HCT116 (cell line): ENCODE data around the gene UPP2. TPM values are rescaled to one million over a fixed set of nuclear protein-coding genes. Genes with fewer than 3 reads are reported as not detected.

Experiments
- ATAC-seq: fragments of 200-7000 bp; cut with Tn5 transposase; 2 replicates; pipeline ENCODE4 v1.9.1; 2020; ENCODE audit warnings: mild to moderate bottlenecking, moderate library complexity
- BruUV-seq: library from RNA; stranded (reverse); fragments of 400-500 nt; replicated peaks from 2 replicates; lab custom pipeline; 2021; lab: Mats Ljungman, UMichigan
- CTCF ChIA-PET: fragments of 300-600 bp; sonication (Branson Sonifier 250); formaldehyde crosslinking; loops from one replicate; lab custom pipeline; 2021; ENCODE audit warnings: antibody characterized with exemption; lab: Charles Lee
- POLR2A ChIA-PET: fragments of 300-600, 350-600 bp; sonication (Branson Sonifier 250); formaldehyde crosslinking; loops from one replicate; lab custom pipeline; 2021; ENCODE audit warnings: antibody characterized with exemption; lab: Charles Lee
- RAD21 ChIA-PET, 2 experiments: fragments of 300-600 bp; sonication (Branson Sonifier 250); formaldehyde crosslinking; loops; one replicate each; lab custom pipeline; 2023; ENCODE audit warnings: low total read pairs in 2 of 2; ENCODE audit not compliant: uncharacterized antibody in 2 of 2, unreplicated experiment in 2 of 2, low non-redundant PET in 1 of 2; lab: Charles Lee
- DNase-seq: peaks from one replicate; pipeline ENCODE4 v3.0.0-alpha.2; 2010; ENCODE audit warnings: low read depth, low spot score
- H2AFZ ChIP-seq: fragments of 200-600 bp; shearing (Covaris generic), sonication (generic); 2 replicates; pipeline ENCODE4 v1.6.1; 2017; ENCODE audit warnings: low read depth, mixed run types, mixed read lengths, antibody characterized with exemption, low read length; ENCODE audit not compliant: poor library complexity, severe bottlenecking
- H3K27ac ChIP-seq: 2 replicates; pipeline ENCODE4 v1.5.1; 2012; ENCODE audit warnings: low read depth, low read length
- H3K27me3 ChIP-seq: fragments of 200-600 bp; sonication (generic); 2 replicates; pipeline ENCODE4 v1.6.1; 2016; ENCODE audit warnings: mixed run types, low read length, mixed read lengths; ENCODE audit not compliant: insufficient read depth
- H3K36me3 ChIP-seq, 2 experiments: fragments of 200-500 bp in 1 of 2; fragments of 200-600 bp in 1 of 2; sonication (Bioruptor generic) in 1 of 2; sonication (generic) in 1 of 2; 2 replicates each; pipeline versions ENCODE4 v1.5.1 to v1.6.1; 2014 to 2016; ENCODE audit warnings: low read length in 2 of 2, inconsistent platforms in 1 of 2, mixed read lengths in 1 of 2, mixed run types in 1 of 2; ENCODE audit not compliant: insufficient read depth in 2 of 2, control insufficient read depth in 1 of 2
- H3K4me1 ChIP-seq, 2 experiments: fragments of 200-600 bp in 1 of 2; sonication (generic) in 1 of 2; 2 replicates each; pipeline versions ENCODE4 v1.5.1 to v1.6.1; 2012 to 2017; ENCODE audit warnings: low read length in 2 of 2, inconsistent platforms in 1 of 2, mild to moderate bottlenecking in 1 of 2, mixed read lengths in 1 of 2, mixed run types in 1 of 2, moderate library complexity in 1 of 2; ENCODE audit not compliant: insufficient read depth in 2 of 2, control insufficient read depth in 1 of 2
- H3K4me2 ChIP-seq: fragments of 200-600 bp; sonication (generic); 2 replicates; pipeline ENCODE4 v1.6.1; 2017; ENCODE audit warnings: mixed run types, low read length, mixed read lengths
- H3K4me3 ChIP-seq, 2 experiments: fragments of 200-600 bp in 1 of 2; sonication (generic) in 1 of 2; replicated peaks in 1 of 2; 2 replicates each; pipeline ENCODE4 v1.5.1; 2011 to 2016; ENCODE audit warnings: low read length in 2 of 2, control low read depth in 1 of 2, low read depth in 1 of 2, mild to moderate bottlenecking in 1 of 2, mixed read lengths in 1 of 2, mixed run types in 1 of 2
- H3K79me2 ChIP-seq: fragments of 200-600 bp; sonication (generic); 2 replicates; pipeline ENCODE4 v1.6.1; 2017; ENCODE audit warnings: mild to moderate bottlenecking, mixed run types, low read length, moderate library complexity, mixed read lengths; ENCODE audit not compliant: insufficient read depth
- H3K9ac ChIP-seq: fragments of 200-600 bp; sonication (generic); 2 replicates; pipeline ENCODE4 v1.6.1; 2016; ENCODE audit warnings: low read length, mixed read lengths
- H3K9me2 ChIP-seq: fragments of 200-600 bp; sonication (generic), shearing (Covaris generic); 2 replicates; pipeline ENCODE4 v1.6.1; 2017; ENCODE audit warnings: mixed run types, mild to moderate bottlenecking, moderate library complexity; ENCODE audit not compliant: insufficient read depth
- H3K9me3 ChIP-seq, 2 experiments: fragments of 200-500 bp in 1 of 2; fragments of 200-600 bp in 1 of 2; sonication (Bioruptor generic) in 1 of 2; sonication (generic) in 1 of 2; 2 replicates each; pipeline ENCODE4 v1.6.1; 2014 to 2017; ENCODE audit warnings: low read length in 2 of 2, mixed read lengths in 2 of 2, inconsistent platforms in 1 of 2, low read depth in 1 of 2, mild to moderate bottlenecking in 1 of 2, mixed run types in 1 of 2, moderate library complexity in 1 of 2; ENCODE audit not compliant: control insufficient read depth in 1 of 2, insufficient read depth in 1 of 2
- H4K20me1 ChIP-seq: fragments of 200-600 bp; sonication (generic), shearing (Covaris generic); 2 replicates; pipeline ENCODE4 v1.6.1; 2017; ENCODE audit warnings: mixed run types, mild to moderate bottlenecking, moderate library complexity; ENCODE audit not compliant: insufficient read depth
- CEBPB ChIP-seq: IDR thresholded peaks from 2 replicates; pipeline ENCODE4 v1.6.1; 2012; ENCODE audit warnings: low read depth
- CTCF ChIP-seq, 3 experiments: fragments of 200-600 bp in 1 of 3; sonication (generic) in 1 of 3; IDR thresholded peaks in 2 of 3; conservative IDR thresholded peaks in 1 of 3; 2 replicates each; pipeline ENCODE4 v1.5.1; 2012 to 2017; ENCODE audit warnings: low read depth in 2 of 3, low read length in 2 of 3, antibody characterized with exemption in 1 of 3, borderline replicate concordance in 1 of 3, control low read depth in 1 of 3, mild to moderate bottlenecking in 1 of 3, mixed read lengths in 1 of 3, mixed run types in 1 of 3, moderate library complexity in 1 of 3; ENCODE audit not compliant: insufficient read depth in 1 of 3
- EGR1 ChIP-seq: IDR thresholded peaks from 2 replicates; pipeline ENCODE4 v1.6.1; 2012; ENCODE audit warnings: low read depth
- ELF1 ChIP-seq: IDR thresholded peaks from 2 replicates; pipeline ENCODE4 v1.6.1; 2012; ENCODE audit warnings: low read depth, borderline replicate concordance
- EZH2 ChIP-seq: fragments of 200-600 bp; sonication (generic); IDR thresholded peaks from 2 replicates; pipeline ENCODE4 v1.6.1; 2017; ENCODE audit warnings: antibody characterized with exemption, mixed run types
- FOSL1 ChIP-seq: IDR thresholded peaks from 2 replicates; pipeline ENCODE4 v1.6.1; 2012; ENCODE audit warnings: low read depth
- JUND ChIP-seq: IDR thresholded peaks from 2 replicates; pipeline ENCODE4 v1.6.1; 2012
- MAX ChIP-seq: IDR thresholded peaks from 2 replicates; pipeline ENCODE4 v1.6.1; 2012
- POLR2A ChIP-seq: IDR thresholded peaks from 2 replicates; pipeline ENCODE4 v1.7.0; 2011; ENCODE audit warnings: borderline replicate concordance; ENCODE audit not compliant: insufficient read depth, insufficient read length; ENCODE audit errors: extremely low read depth
- POLR2AphosphoS5 ChIP-seq: IDR thresholded peaks from 2 replicates; pipeline ENCODE4 v1.6.1; 2011; ENCODE audit warnings: mild to moderate bottlenecking, low read depth, low read length, moderate library complexity
- RAD21 ChIP-seq: IDR thresholded peaks from 2 replicates; pipeline ENCODE4 v1.6.1; 2012; ENCODE audit warnings: low read depth, mild to moderate bottlenecking
- REST ChIP-seq: IDR thresholded peaks from 2 replicates; pipeline ENCODE4 v1.6.1; 2012; ENCODE audit warnings: low read depth
- SRF ChIP-seq: IDR thresholded peaks from 2 replicates; pipeline ENCODE4 v1.6.1; 2012; ENCODE audit warnings: low read depth
- TCF7L2 ChIP-seq: IDR thresholded peaks from 2 replicates; pipeline ENCODE4 v1.7.0; 2011; ENCODE audit warnings: borderline replicate concordance, inconsistent platforms; ENCODE audit not compliant: insufficient read depth, insufficient read length; ENCODE audit errors: extremely low read depth
- ZBTB33 ChIP-seq: IDR thresholded peaks from 2 replicates; pipeline ENCODE4 v1.6.1; 2011; ENCODE audit warnings: mild to moderate bottlenecking, low read length, moderate library complexity; ENCODE audit not compliant: insufficient replicate concordance; ENCODE audit errors: extremely low read depth
- ZNF274 ChIP-seq: fragments of 200-500 bp; sonication (Bioruptor generic); IDR thresholded peaks from 2 replicates; pipeline ENCODE4 v1.6.1; 2014; ENCODE audit warnings: mild to moderate bottlenecking, low read depth, low read length, inconsistent platforms
- intact Hi-C: fragments of 100-400 bp; cut with micrococcal nuclease; formaldehyde crosslinking; loops from 2 replicates; pipeline ENCODE4 v1.10.0; 2022
- total RNA-seq: library from RNA; stranded (reverse); gene quantifications from one replicate; pipeline ENCODE4 v1.2.1, GENCODE V29; 2021; ENCODE audit not compliant: unreplicated experiment

UPP2 gene
- total RNA-seq, 1 experiment from 2014 or later = not detected

GRCh38 chr2:158104903-158105302 lies 3.2 kb downstream of the UPP2 start:
- BruUV-seq = no TSS peak
- ChIA-PET RAD21 (no interaction called here), CTCF (no interaction called here)
- Histone ChIP-seq H3K79me2 (no peaks in the 10 kb centered on the region), H3K27me3 (no peaks in the 10 kb centered on the region), H3K4me3 (no peak overlapping the region), H3K27ac (no peak overlapping the region), H3K9me3 (no peaks in the 10 kb centered on the region), H3K9me2 (no peaks in the 10 kb centered on the region)
- no peak for ATAC-seq
- no peak for TF ChIP-seq FOSL1
- TF ChIP-seq RAD21 = no peak
- no peak for TF ChIP-seq ZBTB33
- TF ChIP-seq CTCF (IDR thresholded peaks at IDR 0.05 in 2 of 3, conservative IDR thresholded peaks at IDR 0.05 in 1 of 3; ENCODE audit: borderline replicate concordance in 1 of 3, insufficient read depth in 1 of 3, low read depth in 2 of 3, low read length in 2 of 3) = no peak
- TF ChIP-seq CEBPB = no peak
- TF ChIP-seq EZH2 = no peak
- no peak for TF ChIP-seq MAX
- TF ChIP-seq POLR2AphosphoS5 = no peak
- TF ChIP-seq REST = no peak
- TF ChIP-seq ZNF274 = no peak
- no peak for TF ChIP-seq TCF7L2
- TF ChIP-seq ELF1 = no peak
- TF ChIP-seq EGR1 = no peak
- TF ChIP-seq POLR2A = no peak
- no peak for TF ChIP-seq SRF
- no peak for TF ChIP-seq JUND
- TF ChIP-seq, all 23 proteins: peak for 0
- POLR2A ChIA-PET = no interaction called here
- intact Hi-C loops = no loop called here
- Histone ChIP-seq H3K4me2 (no peak overlapping the region), H3K9ac (no peak overlapping the region), H4K20me1 (no peaks in the 10 kb centered on the region), H3K4me1 (no peaks in the 10 kb centered on the region), H3K36me3 (no peaks in the 10 kb centered on the region), H2AFZ (no peak overlapping the region)
- no peak for DNase-seq
